Measurements from ENCODE around the gene ZNF334. TPM values are rescaled to one million over a fixed set of nuclear protein-coding genes. Genes with fewer than 3 reads are reported as not detected.

ZNF334 gene
- total RNA-seq, 1 donor from 2014 or later, result 21.4 TPM

- Mint-ChIP-seq H3K36me3 (ENCODE audit: low read depth) (peaks cover 5% of the 10 kb centered on the region), H3K4me1 (peaks cover 4% of the 10 kb centered on the region), H3K4me3 (no peak overlapping the region), H3K27ac (ENCODE audit: unreplicated experiment) (no peak overlapping the region), H3K9me3 (no peaks in the 10 kb centered on the region), H3K27me3 (ENCODE audit: low read depth) (no peaks in the 10 kb centered on the region)
- no peak for TF ChIP-seq CTCF (conservative IDR thresholded peaks at IDR 0.05)
- DNase-seq (ENCODE audit: low read depth, low spot score), result no peak
Measured at GRCh38 chr20:46485431-46485830, 27.9 kb downstream of the ZNF334 start.

GRCh38 chr20:46484954-46485353 is 28.4 kb downstream of the ZNF334 start:
- no peak for TF ChIP-seq CTCF (conservative IDR thresholded peaks at IDR 0.05)
- Mint-ChIP-seq H3K36me3 (ENCODE audit: low read depth) (peaks cover 5% of the 10 kb centered on the region), H3K27ac (ENCODE audit: unreplicated experiment) (no peak overlapping the region), H3K9me3 (no peaks in the 10 kb centered on the region), H3K4me1 (peaks cover 4% of the 10 kb centered on the region), H3K4me3 (no peak overlapping the region), H3K27me3 (ENCODE audit: low read depth) (no peaks in the 10 kb centered on the region)
- DNase-seq (ENCODE audit: low read depth, low spot score), result no peak

GRCh38 chr20:46483879-46484278 is 29.5 kb downstream of the ZNF334 start:
- Mint-ChIP-seq H3K36me3 (ENCODE audit: low read depth) (peaks cover 3% of the 10 kb centered on the region), H3K9me3 (no peaks in the 10 kb centered on the region), H3K27me3 (ENCODE audit: low read depth) (no peaks in the 10 kb centered on the region), H3K4me1 (peaks cover 4% of the 10 kb centered on the region), H3K4me3 (no peak overlapping the region), H3K27ac (ENCODE audit: unreplicated experiment) (no peak overlapping the region)
- no peak for TF ChIP-seq CTCF (conservative IDR thresholded peaks at IDR 0.05)
- no peak for DNase-seq (ENCODE audit: low read depth, low spot score)

- no peak for TF ChIP-seq CTCF (conservative IDR thresholded peaks at IDR 0.05)
- Mint-ChIP-seq H3K4me3 (no peak overlapping the region), H3K36me3 (ENCODE audit: low read depth) (peaks cover 3% of the 10 kb centered on the region), H3K27ac (ENCODE audit: unreplicated experiment) (no peak overlapping the region), H3K9me3 (no peaks in the 10 kb centered on the region), H3K27me3 (ENCODE audit: low read depth) (no peaks in the 10 kb centered on the region), H3K4me1 (peaks cover 4% of the 10 kb centered on the region)
- DNase-seq (ENCODE audit: low read depth, low spot score), result no peak
Measured at GRCh38 chr20:46482864-46483263, 30.5 kb downstream of the ZNF334 start.

- Mint-ChIP-seq H3K27me3 (ENCODE audit: low read depth) (no peaks in the 10 kb centered on the region), H3K27ac (ENCODE audit: unreplicated experiment) (no peak overlapping the region), H3K36me3 (ENCODE audit: low read depth) (no peaks in the 10 kb centered on the region), H3K4me1 (no peaks in the 10 kb centered on the region), H3K4me3 (no peak overlapping the region), H3K9me3 (no peaks in the 10 kb centered on the region)
- DNase-seq (ENCODE audit: low read depth, low spot score), result no peak
- TF ChIP-seq CTCF (conservative IDR thresholded peaks at IDR 0.05), result no peak
Measured at GRCh38 chr20:46477640-46478039, 35.7 kb downstream of the ZNF334 start.

- Mint-ChIP-seq H3K27me3 (ENCODE audit: low read depth) (no peaks in the 10 kb centered on the region), H3K4me1 (no peaks in the 10 kb centered on the region), H3K27ac (ENCODE audit: unreplicated experiment) (no peak overlapping the region), H3K36me3 (ENCODE audit: low read depth) (no peaks in the 10 kb centered on the region), H3K4me3 (no peak overlapping the region), H3K9me3 (no peaks in the 10 kb centered on the region)
- no peak for DNase-seq (ENCODE audit: low read depth, low spot score)
- no peak for TF ChIP-seq CTCF (conservative IDR thresholded peaks at IDR 0.05)
Measured at GRCh38 chr20:46477225-46477624, 36.1 kb downstream of the ZNF334 start.

Measured in neural crest cell (in vitro differentiated cells).